Measurements from ENCODE around the gene EGR2.

- TF ChIP-seq POLR2A (IDR thresholded peaks at IDR 0.05) = no peak
- TF ChIP-seq CTCF (IDR thresholded peaks at IDR 0.05) = no peak
These were observed 49.8 kb downstream of the EGR2 start for GRCh38 chr10:62766386-62766785.

Data from adrenal gland (tissue), 5 donors.